ENCODE results near the gene PCGF1. TPM values are rescaled to one million over a fixed set of nuclear protein-coding genes. Genes with fewer than 3 reads are reported as not detected.
A peak's percentile ranks its signal among the peaks of the same experiment; 100 is the strongest.

PCGF1 gene
- total and polyA plus RNA-seq, 9 of the 15 experiments (the other 6 are each of a cell fraction or from before 2014, with no cell fraction given): 20.3 to 45.7 (median 29.3) TPM

GRCh38 chr2:74529357-74530238 is 22.1 kb upstream of the PCGF1 start, which contains the start of the genes AUP1 and HTRA2 (continued):
- TF ChIP-seq TFAP4 (CRISPR knock-in tag; IDR thresholded peaks at IDR 0.05; ENCODE audit: borderline replicate concordance): peak; percentile 64; the same call in 1 of the 2 replicates
- no peak for TF ChIP-seq PTRF (tag; IDR thresholded peaks at IDR 0.05)
- TF ChIP-seq ZEB2 (IDR thresholded peaks at IDR 0.05): no peak
- no peak for TF ChIP-seq POLR3G (IDR thresholded peaks at IDR 0.05; ENCODE audit: extremely low read depth, insufficient read length, insufficient replicate concordance)
- no peak for TF ChIP-seq ZNF778 (CRISPR knock-in tag; IDR thresholded peaks at IDR 0.05)
- no peak for TF ChIP-seq CBX5 (IDR thresholded peaks at IDR 0.05; ENCODE audit: borderline replicate concordance, low read depth)
- TF ChIP-seq C11orf30 (IDR thresholded peaks at IDR 0.05; ENCODE audit: low read depth): peak; percentile 96
- TF ChIP-seq POU5F1 (IDR thresholded peaks at IDR 0.05; ENCODE audit: borderline replicate concordance, low read depth, low read length, partially characterized antibody): peak; percentile 72
- no peak for TF ChIP-seq NR1H2 (CRISPR knock-in tag; IDR thresholded peaks at IDR 0.05)
- peak; percentile 81 for TF ChIP-seq TBP (optimal IDR thresholded peaks at IDR 0.05; ENCODE audit: low read depth, low read length)
- TF ChIP-seq U2AF1 (optimal IDR thresholded peaks at IDR 0.05; ENCODE audit: low read depth, low read length): no peak
- TF ChIP-seq GABPB2 (CRISPR knock-in tag; conservative IDR thresholded peaks at IDR 0.05): no peak
- TF ChIP-seq CBFA2T3 (IDR thresholded peaks at IDR 0.05): 0 out of 2 replicates have a peak, but pooled peaks have one; percentile 2
- TF ChIP-seq ZNF444 (CRISPR knock-in tag; IDR thresholded peaks at IDR 0.05): no peak
- TF ChIP-seq ZNF311 (CRISPR knock-in tag; IDR thresholded peaks at IDR 0.05): no peak
- TF ChIP-seq ZBTB9 (CRISPR knock-in tag; IDR thresholded peaks at IDR 0.05): no peak
- no peak for TF ChIP-seq CREB3 (tag; conservative IDR thresholded peaks at IDR 0.05; ENCODE audit: low read depth)
- no peak for TF ChIP-seq ZNF717 (CRISPR knock-in tag; IDR thresholded peaks at IDR 0.05)
- no peak for TF ChIP-seq ZNF41 (CRISPR knock-in tag; conservative IDR thresholded peaks at IDR 0.05)
- no peak for TF ChIP-seq ZNF3 (CRISPR knock-in tag; IDR thresholded peaks at IDR 0.05)
- no peak for TF ChIP-seq GATAD2B (IDR thresholded peaks at IDR 0.05; ENCODE audit: borderline replicate concordance)
- no peak for TF ChIP-seq SMARCB1 (IDR thresholded peaks at IDR 0.05; ENCODE audit: insufficient read length, low read depth)
- TF ChIP-seq ZFP1 (CRISPR knock-in tag; IDR thresholded peaks at IDR 0.05): no peak
- TF ChIP-seq CREB3L1 (IDR thresholded peaks at IDR 0.05; ENCODE audit: borderline replicate concordance, low read depth): peak; percentile 81
- TF ChIP-seq NFXL1 (CRISPR knock-in tag; IDR thresholded peaks at IDR 0.05): no peak
- no peak for TF ChIP-seq ZNF347 (CRISPR knock-in tag; IDR thresholded peaks at IDR 0.05; ENCODE audit: low read depth)
- TF ChIP-seq BCL6 (CRISPR knock-in tag; IDR thresholded peaks at IDR 0.05): no peak

Measured in K562 (cell line).